NCI-H82 treated with DMSO at 0.1 percent for 48 hours (cell line): ENCODE data around the gene GALNT1.

Source experiments
- DNase-seq: peaks from one replicate; lab custom pipeline; 2025; ENCODE audit not compliant: unreplicated experiment; lab: John Stamatoyannopoulos, UW

The GALNT1 gene

GRCh38 chr18:35616664-35617423 lies 35.3 kb downstream of the GALNT1 start:
- no peak for DNase-seq

DNA sequence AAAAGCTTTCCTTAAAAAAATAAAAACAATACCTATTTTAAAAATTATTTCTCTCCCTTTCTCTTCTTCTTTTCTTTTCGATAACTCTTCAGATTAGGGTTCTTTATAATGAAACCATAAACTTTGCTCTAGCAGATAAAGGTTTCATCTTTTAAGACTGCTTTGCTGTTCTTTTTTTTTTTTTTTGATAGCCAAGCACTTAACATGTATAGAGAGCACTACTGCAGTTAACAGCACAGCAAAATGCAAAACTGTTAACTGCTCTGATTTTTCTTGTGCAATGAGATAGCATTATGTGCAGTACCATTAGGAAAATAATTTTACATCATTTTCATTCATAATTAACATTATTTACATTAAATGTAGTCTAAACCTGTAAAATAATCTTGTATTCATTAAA lies 36.3 kb downstream of the GALNT1 start:
- no peak for DNase-seq

DNA sequence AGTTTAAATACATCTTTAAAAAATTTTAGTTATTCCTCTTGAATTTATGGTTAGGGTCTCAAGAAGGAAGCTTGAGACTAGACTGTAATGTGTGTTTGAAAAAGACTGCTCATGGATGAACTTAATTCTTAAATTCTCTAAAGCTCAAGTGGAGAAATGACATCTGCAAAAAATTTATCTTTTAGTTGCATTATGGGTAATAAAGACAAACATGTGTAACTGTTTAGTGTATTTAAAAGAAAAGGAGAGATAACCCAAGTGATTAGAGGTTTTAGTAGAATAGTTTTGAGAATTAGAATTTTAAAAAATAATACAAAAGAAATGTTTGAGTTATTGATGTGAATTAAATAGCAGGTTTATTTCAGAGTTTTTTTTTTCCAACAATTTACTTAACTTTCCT lies 36.7 kb downstream of the GALNT1 start:
- no peak for DNase-seq

GRCh38 chr18:35618696-35619095 lies 37.2 kb downstream of the GALNT1 start:
- no peak for DNase-seq

DNA sequence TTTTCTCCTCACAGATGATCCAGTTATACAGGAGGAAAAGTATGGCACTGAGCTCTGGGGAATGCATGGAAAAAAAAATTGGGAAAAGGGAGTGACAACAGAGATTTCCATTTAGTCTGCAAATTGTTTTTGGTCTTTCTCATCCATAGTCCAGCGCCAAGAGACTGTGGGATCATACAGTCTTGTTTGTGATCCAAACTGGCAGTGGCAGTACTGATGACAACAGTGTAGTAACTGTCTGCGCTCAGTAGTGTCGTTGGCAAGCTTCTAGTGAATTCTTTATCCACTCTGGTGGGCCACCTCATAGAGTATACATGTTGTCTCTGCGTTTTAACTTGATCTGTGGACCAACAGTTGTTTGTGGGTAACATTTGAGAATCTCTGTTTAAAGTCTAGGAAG lies 37.9 kb downstream of the GALNT1 start:
- DNase-seq = no peak

GRCh38 chr18:35619941-35620340 lies 38.4 kb downstream of the GALNT1 start:
- DNase-seq = no peak

DNA sequence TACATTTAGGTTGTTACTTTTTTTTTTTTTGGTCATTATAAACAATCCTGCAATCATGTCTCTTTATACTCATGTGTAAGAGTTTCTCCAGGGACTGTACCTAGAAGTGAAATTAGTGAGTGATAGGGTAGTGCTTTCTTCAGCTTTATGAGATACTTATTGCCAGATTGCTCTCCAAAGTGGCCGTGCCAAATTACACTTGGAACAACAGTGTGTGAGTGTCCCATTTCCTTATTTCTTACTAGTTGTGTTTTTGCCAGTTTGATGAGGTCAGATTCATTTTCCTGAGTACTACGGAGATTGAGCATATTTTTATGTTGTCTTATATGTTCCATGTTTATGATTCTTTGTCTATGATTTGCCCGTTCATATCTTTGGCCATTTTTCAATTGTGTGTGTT lies 39.2 kb downstream of the GALNT1 start:
- no peak for DNase-seq

- DNase-seq = no peak
Measured at GRCh38 chr18:35623255-35623654, 41.7 kb downstream of the GALNT1 start.

GRCh38 chr18:35624146-35624545 lies 42.6 kb downstream of the GALNT1 start:
- DNase-seq = no peak

- no peak for DNase-seq
Measured at GRCh38 chr18:35625232-35625631, 43.7 kb downstream of the GALNT1 start.

DNA sequence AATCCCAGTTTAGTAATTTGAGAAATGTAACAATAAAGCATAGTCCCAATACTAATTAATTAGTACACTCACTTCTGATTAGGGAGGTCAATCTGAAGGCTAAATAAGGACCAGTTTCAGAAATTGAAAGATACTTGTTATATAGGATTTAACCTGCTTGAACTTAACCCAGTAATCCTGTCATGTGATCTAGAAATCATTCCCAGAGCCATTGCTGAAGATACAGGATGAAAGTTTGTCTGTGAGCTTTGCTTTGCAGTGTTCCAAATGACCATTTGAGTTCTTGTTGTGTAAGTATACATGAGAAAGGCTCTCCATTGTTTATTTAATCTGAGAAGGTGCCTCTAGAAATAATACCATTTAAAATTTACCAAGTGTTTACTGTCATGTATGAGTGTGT lies 52.2 kb downstream of the GALNT1 start:
- DNase-seq = no peak

GRCh38 chr18:35634323-35634722 lies 52.8 kb downstream of the GALNT1 start:
- no peak for DNase-seq

- no peak for DNase-seq
Measured at GRCh38 chr18:35635170-35635569, 53.6 kb downstream of the GALNT1 start.

- DNase-seq = no peak
Measured at GRCh38 chr18:35637227-35637626, 55.7 kb downstream of the GALNT1 start.

DNA sequence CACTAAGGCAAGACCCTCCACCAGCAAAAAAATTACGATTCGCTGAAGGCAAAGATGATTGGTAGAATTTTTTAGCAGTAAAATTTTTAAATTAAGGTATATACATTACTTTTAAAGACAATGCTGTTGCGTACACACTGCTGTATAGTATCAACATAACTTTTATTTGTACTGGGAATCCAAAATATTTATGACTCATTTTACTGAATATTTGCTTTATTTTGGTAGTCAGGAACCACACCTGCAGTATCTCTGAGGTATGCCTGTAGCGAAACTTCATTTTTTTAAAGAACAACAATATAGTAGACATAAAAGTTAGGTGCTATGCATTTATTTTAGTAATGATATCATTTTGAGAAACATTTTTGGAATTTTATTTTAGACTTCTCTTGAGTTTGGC lies 57.8 kb downstream of the GALNT1 start:
- no peak for DNase-seq

GRCh38 chr18:35641467-35641866 lies 59.9 kb downstream of the GALNT1 start:
- no peak for DNase-seq

- no peak for DNase-seq
Measured at GRCh38 chr18:35641916-35642315, 60.4 kb downstream of the GALNT1 start.

DNA sequence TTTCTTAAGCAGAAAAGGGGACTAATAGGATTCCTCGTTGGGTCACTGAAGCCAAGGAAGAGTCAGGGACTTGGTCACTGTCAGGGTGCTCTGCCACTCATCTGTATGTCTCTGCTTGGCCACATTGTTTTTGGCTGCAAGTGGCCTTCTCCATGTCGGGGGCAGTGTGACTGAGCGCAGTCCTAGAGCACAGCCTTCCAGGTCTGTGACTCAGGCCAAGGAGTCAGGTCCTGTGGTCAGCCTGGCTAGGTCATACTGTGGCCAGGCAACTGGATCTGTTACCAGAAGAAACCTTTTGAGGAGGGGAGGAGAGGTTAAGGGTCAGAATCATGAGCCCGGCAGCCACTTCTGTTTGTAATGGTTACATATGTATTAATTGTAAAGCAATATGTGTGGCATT lies 61.3 kb downstream of the GALNT1 start:
- DNase-seq = no peak

DNA sequence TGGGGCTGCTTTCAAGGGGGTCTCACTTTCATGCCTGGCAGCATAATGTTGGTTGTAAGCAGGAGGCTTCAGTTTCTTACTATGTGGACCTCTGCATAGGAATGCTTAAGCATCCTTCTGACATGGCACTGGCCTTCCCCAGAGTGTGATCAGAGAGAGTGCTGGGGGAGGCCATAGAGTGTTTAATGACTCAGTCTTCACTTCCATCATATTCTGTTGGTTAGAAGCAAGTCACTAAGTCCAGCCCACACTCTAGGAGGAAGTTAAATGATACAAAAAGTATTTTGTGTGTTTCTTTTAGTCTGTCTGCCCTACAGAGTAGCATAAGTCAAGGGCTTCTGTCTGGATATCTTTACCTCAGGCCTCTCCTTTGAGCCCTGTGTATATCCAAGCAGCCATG lies 64.9 kb downstream of the GALNT1 start:
- DNase-seq = no peak

DNA sequence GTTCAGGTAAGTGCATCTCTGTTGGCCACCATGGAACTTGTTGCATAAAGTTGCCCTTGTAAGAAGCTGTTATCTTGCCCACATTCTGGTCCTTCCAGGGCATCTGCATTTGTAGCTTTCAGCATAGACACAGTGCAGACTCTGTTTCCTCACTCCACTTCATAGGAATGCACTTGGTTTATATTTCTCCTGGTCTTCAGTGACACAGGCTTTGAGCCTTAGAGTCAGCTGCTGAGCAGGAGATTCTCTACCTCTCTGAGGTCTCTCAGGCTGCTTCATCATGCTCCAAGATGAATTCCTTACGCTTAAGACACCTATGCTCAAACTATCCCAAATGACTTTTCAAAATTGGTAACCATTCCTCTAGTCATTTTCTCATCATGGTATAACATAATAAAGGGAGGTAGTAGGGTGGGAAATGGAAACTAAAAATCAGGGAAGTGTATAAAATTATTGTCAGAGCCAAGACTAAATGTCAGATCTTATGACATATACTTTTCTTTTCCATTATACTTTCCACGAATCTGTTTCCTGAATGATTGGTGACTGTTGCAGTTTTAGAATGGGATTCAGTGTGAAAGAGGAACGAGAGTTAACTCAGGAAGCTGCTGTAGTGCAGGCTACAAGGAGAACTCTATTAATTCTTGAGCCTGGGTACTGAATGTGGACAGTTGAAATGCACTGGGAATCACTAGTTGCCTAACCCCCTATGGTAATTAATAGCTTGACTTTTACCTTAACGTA lies 72.0 kb downstream of the GALNT1 start:
- no peak for DNase-seq

GRCh38 chr18:35658112-35658511 lies 76.6 kb downstream of the GALNT1 start:
- no peak for DNase-seq

DNA sequence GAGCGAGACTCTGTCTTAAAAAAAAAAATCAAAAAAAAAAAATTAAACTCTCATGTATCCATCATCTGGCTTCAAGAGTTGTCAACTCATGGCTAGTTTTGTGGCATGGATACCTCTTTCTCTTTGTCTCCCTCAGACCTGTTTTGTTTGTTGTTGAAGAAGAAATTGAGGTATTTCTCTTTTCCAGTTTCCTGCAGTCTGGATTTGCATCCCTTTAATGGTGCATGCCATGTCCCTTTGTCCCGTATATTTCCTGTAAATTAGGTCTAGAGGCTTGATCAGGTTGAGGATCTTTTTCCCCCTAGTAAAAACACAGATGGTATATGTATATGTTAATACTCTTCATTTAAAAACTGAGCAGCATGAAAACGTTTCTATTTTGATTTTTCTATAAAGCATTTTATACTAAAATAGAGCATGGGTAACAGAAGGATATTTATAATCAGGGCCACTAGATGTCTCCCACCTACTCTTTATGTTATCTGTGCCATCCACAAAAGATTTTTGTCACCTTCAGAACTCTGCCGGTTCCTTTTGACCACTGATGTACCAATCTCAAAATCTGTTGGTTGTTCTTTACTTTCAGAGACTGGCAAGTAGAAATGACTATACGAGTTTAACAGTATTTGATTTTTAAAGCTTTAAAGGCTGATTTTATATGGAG lies 80.1 kb downstream of the GALNT1 start:
- DNase-seq = no peak
